Inferior parietal cortex (tissue), 1 donor: ENCODE results near the gene ANKRD30A.
"Not testable (repeated sequence)": the region's sequence is repeated elsewhere in the genome, so short reads cannot be mapped to it uniquely, and the experiment has no call there.

ENCODE experiments used
- DNase-seq: peaks from one replicate; pipeline ENCODE4 v3.0.0-alpha.2; 2016; ENCODE audit errors: extremely low spot score

ANKRD30A gene

GRCh38 chr10:37268266-37268665, 142.9 kb downstream of the ANKRD30A start:
- DNase-seq = no peak

GRCh38 chr10:37269554-37270256, 144.3 kb downstream of the ANKRD30A start:
- DNase-seq = no peak

GRCh38 chr10:37275216-37275777, 149.9 kb downstream of the ANKRD30A start:
- DNase-seq = no peak

GRCh38 chr10:37285063-37285462, 159.7 kb downstream of the ANKRD30A start:
- DNase-seq = no peak

GRCh38 chr10:37289833-37290464, 164.6 kb downstream of the ANKRD30A start:
- DNase-seq = no peak

- DNase-seq = no peak
These were observed 175.9 kb downstream of the ANKRD30A start for GRCh38 chr10:37301271-37301670.

- DNase-seq = no peak
These were observed 178.6 kb downstream of the ANKRD30A start for GRCh38 chr10:37304036-37304435.

- no peak for DNase-seq
These were observed 189.0 kb downstream of the ANKRD30A start for GRCh38 chr10:37314350-37314749.

- no peak for DNase-seq
These were observed 189.5 kb downstream of the ANKRD30A start for GRCh38 chr10:37314862-37315261.

GRCh38 chr10:37344413-37344812, 219.0 kb downstream of the ANKRD30A start:
- DNase-seq = no peak

- DNase-seq = no peak
These were observed 254.6 kb downstream of the ANKRD30A start for GRCh38 chr10:37379991-37380390.

- DNase-seq = no peak
These were observed 255.9 kb downstream of the ANKRD30A start for GRCh38 chr10:37381271-37381670.

- no peak for DNase-seq
These were observed 259.5 kb downstream of the ANKRD30A start for GRCh38 chr10:37384923-37385322.

- no peak for DNase-seq
These were observed 265.5 kb downstream of the ANKRD30A start for GRCh38 chr10:37390926-37391325.

GRCh38 chr10:37400774-37401173, 275.4 kb downstream of the ANKRD30A start:
- DNase-seq = not testable (repeated sequence)

- no peak for DNase-seq
These were observed 275.8 kb downstream of the ANKRD30A start for GRCh38 chr10:37401225-37401624.

- DNase-seq = no peak
These were observed 278.4 kb downstream of the ANKRD30A start for GRCh38 chr10:37403776-37404175.
